Measurements from ENCODE around the gene KIR3DL1.

DNA sequence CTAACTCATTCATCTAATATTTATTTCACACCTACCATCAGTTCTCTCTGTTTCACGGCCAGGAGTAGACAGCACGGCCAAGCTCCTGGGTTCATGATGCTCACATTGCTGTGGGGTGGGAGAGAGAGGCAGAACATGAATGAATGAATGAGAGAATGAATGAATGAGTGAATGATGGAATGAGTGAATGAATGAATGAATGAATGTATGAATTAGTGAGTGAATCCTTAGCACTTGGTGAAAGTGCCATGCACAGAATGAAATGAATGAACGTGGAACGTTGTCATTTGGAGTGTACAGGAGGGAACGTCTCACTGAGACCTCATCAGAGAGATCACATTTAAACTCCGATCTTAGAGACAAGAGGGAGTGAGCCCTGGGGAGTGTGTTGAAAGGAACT lies 24.8 kb upstream of the KIR3DL1 start:
- TF ChIP-seq POLR2A (IDR thresholded peaks at IDR 0.05; ENCODE audit: low read length) (no peak), SMC3 (IDR thresholded peaks at IDR 0.05) (no peak)
